NCI-H1105 (cell line): ENCODE data around the gene TMEM184B.
A peak's percentile ranks its signal among the peaks of the same experiment; 100 is the strongest.

Experiments
- DNase-seq: peaks from one replicate; lab custom pipeline; 2025; lab: John Stamatoyannopoulos, UW

Gene TMEM184B

GRCh38 chr22:38308791-38309498 is 36.1 kb upstream of the TMEM184B start:
- DNase-seq = no peak

GRCh38 chr22:38305471-38306448 is 33.0 kb upstream of the TMEM184B start:
- peak; percentile 66 for DNase-seq

GRCh38 chr22:38304526-38304925 is 31.7 kb upstream of the TMEM184B start:
- DNase-seq = no peak

GRCh38 chr22:38303974-38304373 is 31.2 kb upstream of the TMEM184B start:
- DNase-seq = no peak

- DNase-seq = no peak
These were observed 30.1 kb upstream of the TMEM184B start for GRCh38 chr22:38302906-38303305.

GRCh38 chr22:38300946-38301345 is 28.1 kb upstream of the TMEM184B start:
- no peak for DNase-seq

- DNase-seq = no peak
These were observed 27.6 kb upstream of the TMEM184B start for GRCh38 chr22:38300197-38300945.

GRCh38 chr22:38299770-38300102 is 26.9 kb upstream of the TMEM184B start:
- no peak for DNase-seq

- no peak for DNase-seq
These were observed 25.6 kb upstream of the TMEM184B start for GRCh38 chr22:38298312-38299005.

GRCh38 chr22:38296372-38296771 is 23.6 kb upstream of the TMEM184B start:
- DNase-seq = no peak

- no peak for DNase-seq
These were observed 23.1 kb upstream of the TMEM184B start for GRCh38 chr22:38295863-38296262.

- no peak for DNase-seq
These were observed 22.5 kb upstream of the TMEM184B start for GRCh38 chr22:38295339-38295738.

- no peak for DNase-seq
These were observed 21.4 kb upstream of the TMEM184B start for GRCh38 chr22:38294193-38294592.

- no peak for DNase-seq
These were observed 19.9 kb upstream of the TMEM184B start for GRCh38 chr22:38292694-38293093.

GRCh38 chr22:38291201-38291777 is 18.5 kb upstream of the TMEM184B start:
- DNase-seq = no peak

GRCh38 chr22:38290347-38290746 is 17.5 kb upstream of the TMEM184B start:
- no peak for DNase-seq

- no peak for DNase-seq
These were observed 16.8 kb upstream of the TMEM184B start for GRCh38 chr22:38289583-38290082.

GRCh38 chr22:38286915-38287669 is 14.3 kb upstream of the TMEM184B start:
- no peak for DNase-seq

- DNase-seq = no peak
These were observed 12.2 kb upstream of the TMEM184B start for GRCh38 chr22:38285018-38285417.

- no peak for DNase-seq
These were observed 11.2 kb upstream of the TMEM184B start for GRCh38 chr22:38284042-38284402.

GRCh38 chr22:38282397-38282796 is 9.6 kb upstream of the TMEM184B start:
- no peak for DNase-seq
